Effector CD4-positive, alpha-beta T cell (primary cell): ENCODE measurements around the gene EFNA3.
A peak's percentile ranks its signal among the peaks of the same experiment; 100 is the strongest.

ENCODE experiments used
- DNase-seq: peaks from one replicate; pipeline ENCODE4 v3.0.0-alpha.2; 2020

Gene EFNA3

GRCh38 chr1:155049651-155050559 is 28.7 kb upstream of the EFNA3 start:
- DNase-seq: no peak

- peak; percentile 75 for DNase-seq
These were observed 27.9 kb upstream of the EFNA3 start, which contains the start of gene ADAM15 for GRCh38 chr1:155050560-155051341. Gene ADAM15 (plus strand): TSS chr1:155051316. CDS start chr1:155051387, 71 bp downstream.

DNA sequence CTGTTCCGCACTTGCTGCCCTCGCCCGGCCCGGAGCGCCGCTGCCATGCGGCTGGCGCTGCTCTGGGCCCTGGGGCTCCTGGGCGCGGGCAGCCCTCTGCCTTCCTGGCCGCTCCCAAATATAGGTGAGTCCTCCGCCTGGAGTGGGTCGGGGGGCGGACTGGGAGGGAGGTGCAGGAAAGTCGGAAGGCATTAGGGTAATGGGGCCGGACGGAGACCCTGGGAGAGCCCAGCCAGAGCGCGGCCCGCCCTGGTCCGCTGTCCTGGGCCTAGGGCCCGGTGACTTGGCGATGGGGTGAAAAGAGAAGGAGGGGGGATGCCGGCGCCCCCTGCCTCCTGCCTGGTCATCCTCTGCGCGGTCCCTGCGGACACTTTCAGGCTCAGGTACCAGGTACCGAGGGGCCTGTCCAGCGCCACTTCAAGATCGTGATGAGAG is 27.3 kb upstream of the EFNA3 start:
- DNase-seq: no peak

GRCh38 chr1:155051777-155052398 is 26.7 kb upstream of the EFNA3 start:
- peak; percentile 25 for DNase-seq

DNA sequence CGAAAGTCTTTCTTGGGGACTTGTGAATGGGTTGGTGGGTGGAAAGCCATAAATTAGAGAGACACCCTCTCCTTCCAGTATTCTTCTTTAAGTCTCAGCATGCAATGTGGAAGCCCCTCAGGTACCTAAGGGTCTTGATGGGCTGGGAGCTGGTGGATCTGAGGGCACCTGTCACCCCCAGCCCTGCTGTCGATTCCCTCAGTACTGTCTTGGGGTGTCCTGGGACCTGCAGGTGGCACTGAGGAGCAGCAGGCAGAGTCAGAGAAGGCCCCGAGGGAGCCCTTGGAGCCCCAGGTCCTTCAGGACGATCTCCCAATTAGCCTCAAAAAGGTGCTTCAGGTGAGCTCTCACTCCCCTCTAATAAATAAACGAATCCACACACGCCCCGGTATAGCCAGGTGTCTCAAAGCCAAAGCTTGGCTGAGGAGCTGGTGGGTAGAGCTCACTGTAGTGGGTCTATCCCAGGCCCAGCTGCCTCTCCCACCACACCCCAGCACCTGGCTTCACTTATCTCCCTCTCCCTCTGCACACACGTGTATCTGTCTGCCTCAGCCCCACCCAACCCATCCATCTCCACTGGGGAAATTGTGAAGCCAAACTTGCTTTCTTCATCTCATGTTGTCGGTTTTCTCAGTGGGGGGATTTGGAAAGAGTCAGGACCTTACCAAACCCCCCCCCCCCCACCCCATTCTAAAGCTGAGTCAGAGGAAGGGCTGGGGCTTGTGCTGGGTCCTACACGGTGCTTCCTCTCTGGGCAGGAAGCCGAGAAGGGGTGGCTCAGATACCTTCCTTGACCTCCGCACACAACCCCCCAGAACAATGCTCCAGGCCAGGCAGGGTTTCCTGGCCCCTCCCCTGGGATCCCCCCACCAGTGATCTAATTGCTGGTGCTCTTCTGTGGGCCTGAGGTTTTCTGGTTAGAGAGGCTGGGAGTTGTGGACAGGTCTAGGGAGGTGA is 25.9 kb upstream of the EFNA3 start:
- peak; percentile 21 for DNase-seq

GRCh38 chr1:155053531-155054105 is 25.0 kb upstream of the EFNA3 start:
- DNase-seq: no peak

GRCh38 chr1:155057104-155057503 is 21.5 kb upstream of the EFNA3 start:
- no peak for DNase-seq

DNA sequence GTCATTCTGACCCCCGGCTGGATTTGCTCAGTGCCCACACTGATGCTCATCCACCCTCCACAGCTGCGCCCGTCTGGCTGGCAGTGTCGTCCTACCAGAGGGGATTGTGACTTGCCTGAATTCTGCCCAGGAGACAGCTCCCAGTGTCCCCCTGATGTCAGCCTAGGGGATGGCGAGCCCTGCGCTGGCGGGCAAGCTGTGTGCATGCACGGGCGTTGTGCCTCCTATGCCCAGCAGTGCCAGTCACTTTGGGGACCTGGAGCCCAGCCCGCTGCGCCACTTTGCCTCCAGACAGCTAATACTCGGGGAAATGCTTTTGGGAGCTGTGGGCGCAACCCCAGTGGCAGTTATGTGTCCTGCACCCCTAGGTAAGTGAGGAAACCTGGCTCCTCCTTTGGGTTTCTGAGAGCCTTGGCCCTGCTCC is 20.8 kb upstream of the EFNA3 start:
- DNase-seq: no peak

GRCh38 chr1:155060736-155061135 is 17.9 kb upstream of the EFNA3 start:
- DNase-seq: no peak

DNA sequence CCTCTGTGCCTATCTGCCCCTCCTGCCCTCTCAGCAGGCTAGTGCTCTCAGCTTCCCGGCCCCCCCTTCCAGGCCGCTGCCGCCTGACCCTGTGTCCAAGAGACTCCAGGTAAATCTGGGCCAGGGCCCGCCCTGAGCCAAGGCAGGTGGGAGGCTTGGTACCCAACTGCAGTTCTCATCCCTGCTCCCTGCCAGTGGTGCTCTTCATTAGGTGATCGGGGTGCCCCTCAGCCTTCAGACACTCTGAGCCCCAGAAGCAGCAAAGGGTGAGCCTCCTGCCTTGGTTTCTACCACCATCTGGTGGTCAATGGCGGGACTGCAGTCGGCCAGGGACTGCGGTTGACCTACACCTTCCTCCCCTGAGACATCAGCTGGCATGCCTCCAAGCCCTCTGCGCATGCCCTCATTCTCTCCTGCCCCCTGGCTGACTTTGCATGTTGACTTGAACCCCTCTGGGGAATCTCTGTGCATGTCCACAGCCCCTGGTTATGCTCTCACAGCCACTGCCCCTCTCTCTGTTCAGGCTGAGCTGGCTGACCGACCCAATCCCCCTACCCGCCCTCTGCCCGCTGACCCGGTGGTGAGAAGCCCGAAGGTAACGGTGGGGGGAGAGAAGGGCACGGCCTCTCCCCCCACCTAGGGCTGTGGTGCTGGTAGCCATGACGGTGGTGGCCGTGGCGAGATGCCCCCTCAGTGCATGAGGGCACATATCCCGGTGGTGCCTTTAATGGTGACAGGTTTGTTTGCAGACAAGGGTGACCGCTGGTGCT is 17.1 kb upstream of the EFNA3 start:
- DNase-seq: peak; percentile 91

- no peak for DNase-seq
These were observed 16.4 kb upstream of the EFNA3 start for GRCh38 chr1:155062151-155062686.

- DNase-seq: peak; percentile 52
These were observed 15.8 kb upstream of the EFNA3 start for GRCh38 chr1:155062702-155063411.

- DNase-seq: peak; percentile 80
These were observed 15.0 kb upstream of the EFNA3 start, which contains the start of gene EFNA4 for GRCh38 chr1:155063550-155064110. Gene EFNA4 (plus strand): TSS chr1:155063740. CDS start chr1:155063824, 84 bp downstream.

- no peak for DNase-seq
These were observed 14.4 kb upstream of the EFNA3 start for GRCh38 chr1:155064111-155064831.

DNA sequence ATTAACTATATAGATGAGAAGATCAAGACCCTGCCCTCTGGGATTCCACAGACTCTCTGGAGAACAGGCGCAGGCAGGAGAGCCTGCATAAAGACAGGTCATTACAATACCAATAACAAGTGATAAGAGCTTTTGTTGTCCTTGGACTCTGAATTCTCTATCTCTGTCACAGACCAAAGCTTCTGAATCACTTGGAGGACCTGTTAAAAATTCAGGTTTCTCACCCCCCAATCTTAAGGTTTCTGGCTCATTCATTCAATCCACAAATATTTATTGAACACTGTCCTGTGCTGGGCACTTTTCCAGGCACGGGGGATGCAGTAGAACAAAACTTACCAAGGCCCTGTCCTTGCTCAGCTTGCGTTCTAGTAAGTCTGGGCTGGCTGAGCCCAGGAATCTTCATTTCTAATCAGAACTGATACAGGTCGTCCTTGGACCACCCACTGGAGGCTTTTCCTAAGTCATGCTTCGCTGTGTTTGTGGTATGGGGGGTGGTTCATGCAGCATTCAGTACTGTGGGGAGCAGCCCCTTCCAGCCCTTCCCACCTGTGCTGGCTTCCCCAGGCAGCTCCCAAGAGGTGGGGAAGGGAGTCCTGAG is 13.7 kb upstream of the EFNA3 start:
- no peak for DNase-seq

DNA sequence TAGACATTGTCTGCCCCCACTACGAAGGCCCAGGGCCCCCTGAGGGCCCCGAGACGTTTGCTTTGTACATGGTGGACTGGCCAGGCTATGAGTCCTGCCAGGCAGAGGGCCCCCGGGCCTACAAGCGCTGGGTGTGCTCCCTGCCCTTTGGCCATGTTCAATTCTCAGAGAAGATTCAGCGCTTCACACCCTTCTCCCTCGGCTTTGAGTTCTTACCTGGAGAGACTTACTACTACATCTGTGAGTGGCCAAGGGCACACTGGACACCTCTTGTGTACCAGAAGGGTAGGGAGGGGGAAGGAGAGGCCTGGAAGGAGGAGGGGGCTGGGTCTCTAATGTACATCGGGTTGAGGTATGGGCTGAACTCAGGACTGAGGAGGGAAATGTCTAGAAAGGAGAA is 11.9 kb upstream of the EFNA3 start:
- no peak for DNase-seq

DNA sequence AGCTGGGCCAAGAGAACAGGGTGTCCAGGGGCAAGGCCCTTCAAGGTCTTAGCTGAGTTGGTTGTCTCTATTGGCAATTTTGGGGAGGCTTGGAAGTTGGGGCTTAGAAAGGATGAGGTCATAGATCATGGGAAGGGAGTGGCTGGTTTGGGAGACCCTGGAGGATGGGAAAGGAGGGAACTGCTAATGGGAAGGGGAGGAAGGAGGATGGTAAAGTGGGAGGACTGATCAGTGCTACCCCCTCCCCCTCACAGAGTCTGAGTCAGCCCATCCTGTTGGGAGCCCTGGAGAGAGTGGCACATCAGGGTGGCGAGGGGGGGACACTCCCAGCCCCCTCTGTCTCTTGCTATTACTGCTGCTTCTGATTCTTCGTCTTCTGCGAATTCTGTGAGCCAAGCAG is 10.0 kb upstream of the EFNA3 start:
- no peak for DNase-seq

DNA sequence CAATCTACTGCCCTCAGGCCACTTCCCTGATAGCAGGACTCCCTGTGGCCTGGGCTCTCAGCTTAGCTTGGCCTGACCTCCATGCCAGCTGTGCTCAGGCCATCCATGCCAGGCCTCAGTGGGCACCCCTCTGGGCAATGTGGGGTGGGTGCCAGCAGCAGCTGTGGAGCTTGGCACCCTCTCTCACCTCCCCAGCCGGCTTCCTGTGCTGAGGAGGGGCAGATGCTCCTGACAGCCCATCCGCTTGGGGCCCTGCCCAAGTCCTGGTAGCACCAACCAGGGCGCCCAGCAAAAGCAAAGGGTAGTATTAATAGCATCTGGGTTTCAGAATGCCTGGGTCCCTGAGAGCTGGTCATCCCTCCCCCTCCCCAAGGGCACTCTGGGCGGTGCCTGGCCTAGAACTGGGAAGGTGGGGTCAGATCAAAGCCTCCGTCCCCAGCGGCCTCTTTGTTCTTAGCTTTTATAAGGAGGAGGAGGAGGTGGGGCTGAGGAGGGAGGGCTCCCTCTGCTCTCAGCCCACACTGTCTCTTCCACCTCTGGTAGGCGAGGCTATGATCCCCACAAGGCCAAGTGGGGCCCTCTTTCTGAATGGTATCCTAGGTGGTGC is 9.0 kb upstream of the EFNA3 start:
- DNase-seq: no peak
